ENCODE data around the gene APRT. TPM values are rescaled to one million over a fixed set of nuclear protein-coding genes. Genes with fewer than 3 reads are reported as not detected.

Gene APRT
- total and polyA plus RNA-seq, 2 of the 8 experiments (the other 6 are each of a cell fraction or from before 2014, with no cell fraction given): 221 to 267 TPM

DNA sequence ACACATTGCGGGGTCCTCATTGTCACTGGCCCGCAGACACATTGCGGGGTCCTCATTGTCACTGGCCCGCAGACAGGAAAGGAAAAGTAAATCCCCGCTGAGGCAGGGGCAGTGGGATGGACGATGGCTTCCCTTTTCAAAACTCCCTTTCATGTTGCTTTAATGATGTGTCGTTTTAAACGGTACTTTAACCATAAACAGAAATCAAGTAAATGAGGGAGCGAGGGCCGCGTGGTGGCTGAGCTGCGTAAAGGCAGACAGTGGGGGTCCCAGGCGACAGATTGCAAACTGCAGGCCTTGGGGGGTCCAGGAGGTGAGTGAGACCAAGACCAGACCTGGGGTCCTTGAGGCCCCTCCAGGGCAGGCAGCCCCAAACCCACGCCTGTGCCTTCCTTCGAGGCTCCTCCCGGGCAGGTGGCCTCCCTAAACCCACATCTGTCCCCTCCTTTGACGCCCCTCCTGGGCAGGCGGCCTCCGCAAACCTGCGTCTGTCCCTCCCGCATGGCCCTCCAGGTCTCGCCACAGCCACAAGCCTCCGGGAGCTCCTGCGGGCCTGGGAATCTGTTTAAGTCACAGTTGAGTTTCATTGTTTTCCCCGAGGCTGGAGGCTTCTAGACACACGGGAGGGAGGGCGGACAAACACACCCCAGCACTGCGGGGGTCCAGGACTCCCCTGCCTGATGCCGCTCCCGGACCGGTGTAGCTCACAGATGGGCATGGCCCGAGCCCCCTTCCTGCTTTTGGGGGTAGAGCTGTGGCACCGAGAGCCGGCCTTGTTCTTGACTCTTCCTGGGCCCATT, 34.1 kb downstream of the APRT start:
- 81% methylated on average over 34 of the region's 34 CpGs; no CpG with 5 or more reads in 1 of the 2 experiments for WGBS, 2 experiments (ENCODE audit: extremely low coverage in 1 of 2, insufficient coverage in 1 of 2, insufficient read length in 1 of 2, insufficient replicate concordance in 2 of 2, low coverage in 1 of 2, low lambda C conversion rate in 2 of 2, missing lambda C conversion rate in 1 of 2)
- TF ChIP-seq TBP (IDR thresholded peaks at IDR 0.05; ENCODE audit: low read depth, low read length): no peak
- TF ChIP-seq HDAC2 (IDR thresholded peaks at IDR 0.05; ENCODE audit: borderline replicate concordance in 1 of 2, low read depth in 2 of 2, low read length in 2 of 2): no peak

More for the DNA sequence above, 34.1 kb downstream of the APRT start:
- Histone ChIP-seq H3K56ac (replicated peaks; ENCODE audit: insufficient read length, low read depth, low read length) (no peak overlapping the region), H2BK15ac (ENCODE audit: low read length) (no peak overlapping the region), H4K5ac (ENCODE audit: insufficient read length, low read depth, low read length) (no peak overlapping the region), H4K8ac (ENCODE audit: extremely low read depth, insufficient read depth, low read length) (peak overlapping the region; percentile 3; the same call in 1 of the 2 replicates), H3K27ac (ENCODE audit: low read depth, low read length) (no peak overlapping the region), H3K4ac (replicated peaks; ENCODE audit: insufficient read length, low read depth, low read length) (peak overlapping the region; percentile 84), H2AK5ac (ENCODE audit: low read depth, low read length) (0 out of 2 replicates have a peak overlapping the region, but pooled peaks have one; percentile 53), H3K14ac (ENCODE audit: insufficient read length) (no peak overlapping the region), H3K79me2 (ENCODE audit: control insufficient read depth in 1 of 2, insufficient read depth in 2 of 2, low read length in 2 of 2) (peaks cover 0 to 22% of the 10 kb centered on the region in 2 experiments; a peak in 1 of 4 replicates), H2AFZ (ENCODE audit: low read length) (no peak overlapping the region), H3K23me2 (ENCODE audit: low read depth, low read length) (no peaks in the 10 kb centered on the region; the same call in 1 of the 2 replicates), H2BK5ac (ENCODE audit: low read depth, low read length) (peak overlapping the region; percentile 24; the same call in 1 of the 2 replicates), H3K18ac (ENCODE audit: extremely low read depth, low read length) (peak overlapping the region; percentile 60; the same call in 1 of the 2 replicates), H3K4me2 (ENCODE audit: insufficient read depth in 1 of 2, low read depth in 2 of 2, low read length in 2 of 2) (no peak overlapping the region), H3K23ac (ENCODE audit: insufficient read length) (no peak overlapping the region), H3K36me3 (ENCODE audit: control insufficient read depth in 2 of 4, insufficient read depth in 4 of 4, low read length in 3 of 4) (no peaks in the 10 kb centered on the region), H3K9ac (replicated peaks in 1 of 4; ENCODE audit: extremely low read depth in 1 of 4, low read depth in 3 of 4, low read length in 3 of 4) (no peak overlapping the region; a peak in 1 of 7 replicates), H4K91ac (replicated peaks; ENCODE audit: insufficient read length, low read length) (peak overlapping the region; percentile 85), H3K9me3 (ENCODE audit: insufficient read depth in 2 of 2, low read depth in 1 of 2, low read length in 1 of 2) (no peaks in the 10 kb centered on the region), H3K4me3 (ENCODE audit: extremely low read depth in 1 of 4, insufficient read depth in 2 of 4, low read depth in 3 of 4, low read length in 4 of 4) (no peak overlapping the region), H3K79me1 (ENCODE audit: low read depth, low read length) (peaks cover 4% of the 10 kb centered on the region; the same call in 1 of the 2 replicates), H2BK20ac (ENCODE audit: low read length) (no peak overlapping the region), H3K27me3 (replicated peaks in 1 of 4; ENCODE audit: control insufficient read depth in 3 of 4, extremely low read depth in 1 of 4, insufficient read depth in 3 of 4, low read length in 3 of 4) (no peaks in the 10 kb centered on the region), H2BK120ac (replicated peaks; ENCODE audit: low read depth, low read length) (no peak overlapping the region), H3K4me1 (replicated peaks in 1 of 4; ENCODE audit: control insufficient read depth in 3 of 4, insufficient read depth in 4 of 4, low read length in 3 of 4) (peaks cover 2 to 23% (median 12%) of the 10 kb centered on the region in 4 experiments), H2BK12ac (ENCODE audit: low read depth, low read length) (no peak overlapping the region), H4K20me1 (replicated peaks in 1 of 2; ENCODE audit: control insufficient read depth in 1 of 2, insufficient read depth in 2 of 2, low read length in 2 of 2) (peaks cover 3 to 9% of the 10 kb centered on the region in 2 experiments)
- DNase-seq (ENCODE audit: low read depth in 1 of 2, low spot score in 2 of 2) (no peak), FAIRE-seq (no peak)
- POLR2A ChIA-PET (ENCODE audit: partially characterized antibody): interaction anchor here (1.7 to 4.7 kb wide), 3 partner anchors 9 to 15 kb away, joined by 6 to 16 read pairs (median 10); no protein-coding TSS in a partner anchor
- CTCF ChIA-PET (ENCODE audit: partially characterized antibody): interaction anchor here (0.7 to 7.4 kb wide), 8 partner anchors 10 to 105 kb away, joined by 3 to 94 read pairs (median 5); no protein-coding TSS in a partner anchor

Data from H1 (cell line).